PC-9 (cell line): Measurements from ENCODE around the gene KIF5A. TPM values are rescaled to one million over a fixed set of nuclear protein-coding genes. Genes with fewer than 3 reads are reported as not detected.
"Not testable (repeated sequence)": the region's sequence is repeated elsewhere in the genome, so short reads cannot be mapped to it uniquely, and the experiment has no call there.

Experiments used
- BruUV-seq: library from RNA; stranded (reverse); fragments of 400-500 nt; replicated peaks from 2 replicates; lab custom pipeline; 2021; lab: Mats Ljungman, UMichigan
- CTCF ChIA-PET: fragments of 300-600 bp; sonication (Branson Sonifier 250); formaldehyde crosslinking; loops from one replicate; lab custom pipeline; 2022; ENCODE audit warnings: antibody characterized with exemption; lab: Charles Lee
- POLR2A ChIA-PET: fragments of 300-600 bp; sonication (Branson Sonifier 250); formaldehyde crosslinking; loops from one replicate; lab custom pipeline; 2022; ENCODE audit warnings: antibody characterized with exemption; ENCODE audit not compliant: unreplicated experiment; lab: Charles Lee
- DNase-seq, 2 experiments: peaks; one replicate each; pipeline versions ENCODE4 v3.0.0 to v3.0.0-alpha.2; 2015 to 2022; ENCODE audit warnings: mixed read lengths in 1 of 2
- H2AFZ ChIP-seq: fragments of 200-600 bp; sonication (generic); 2 replicates; pipeline ENCODE4 v1.8.1; 2017; ENCODE audit warnings: antibody characterized with exemption
- H3F3A ChIP-seq: fragments of 200-600 bp; sonication (generic); 2 replicates; pipeline ENCODE4 v1.8.1; 2017; ENCODE audit warnings: antibody characterized with exemption, mild to moderate bottlenecking, low read depth; ENCODE audit not compliant: insufficient read depth
- H3K27ac ChIP-seq: fragments of 200-600 bp; sonication (generic); 2 replicates; pipeline ENCODE4 v1.6.1; 2016; ENCODE audit warnings: mixed run types
- H3K27me3 ChIP-seq: fragments of 200-600 bp; sonication (generic); 2 replicates; pipeline ENCODE4 v1.6.1; 2016; ENCODE audit warnings: low read depth, mixed run types; ENCODE audit not compliant: insufficient read depth
- H3K36me3 ChIP-seq: fragments of 200-600 bp; sonication (generic); 2 replicates; pipeline ENCODE4 v1.6.1; 2016; ENCODE audit warnings: low read depth, mixed run types
- H3K4me1 ChIP-seq: fragments of 200-600 bp; sonication (generic); replicated peaks from 2 replicates; pipeline ENCODE4 v1.6.1; 2016; ENCODE audit warnings: mixed run types; ENCODE audit not compliant: insufficient read depth
- H3K4me2 ChIP-seq: fragments of 200-600 bp; sonication (generic); 2 replicates; pipeline ENCODE4 v1.6.1; 2017; ENCODE audit warnings: mixed run types
- H3K4me3 ChIP-seq: fragments of 200-600 bp; sonication (generic); 2 replicates; pipeline ENCODE4 v1.6.1; 2016; ENCODE audit warnings: mixed run types
- H3K79me2 ChIP-seq: fragments of 200-600 bp; sonication (generic); 2 replicates; pipeline ENCODE4 v1.6.1; 2017; ENCODE audit warnings: low read depth, mixed run types
- H3K9me2 ChIP-seq: fragments of 200-600 bp; sonication (generic); 2 replicates; pipeline ENCODE4 v1.8.1; 2017; ENCODE audit warnings: mild to moderate bottlenecking; ENCODE audit not compliant: insufficient read depth
- H3K9me3 ChIP-seq: fragments of 200-600 bp; sonication (generic); 2 replicates; pipeline ENCODE4 v1.8.1; 2016; ENCODE audit warnings: low read depth; ENCODE audit not compliant: insufficient read depth
- H4K20me1 ChIP-seq: fragments of 200-600 bp; sonication (generic); 2 replicates; pipeline ENCODE4 v1.8.1; 2017; ENCODE audit not compliant: insufficient read depth
- EZH2 ChIP-seq: fragments of 200-600 bp; sonication (generic); IDR thresholded peaks from 2 replicates; pipeline ENCODE4 v1.8.0; 2017; ENCODE audit warnings: antibody characterized with exemption, low read depth
- intact Hi-C: fragments of 100-400 bp; cut with micrococcal nuclease; formaldehyde crosslinking; loops from one replicate; pipeline ENCODE4 v1.10.0; 2022; ENCODE audit not compliant: unreplicated experiment
- total RNA-seq: library from RNA; stranded (reverse); gene quantifications from 2 replicates; pipeline ENCODE4 v1.2.3, GENCODE V29; 2021
- TF ChIP-seq, protein P1 (sequence below): fragments of 200-600 bp; sonication (generic); conservative IDR thresholded peaks from 2 replicates; pipeline ENCODE4 v1.6.1; 2017; ENCODE audit warnings: mixed run types, antibody characterized with exemption, mild to moderate bottlenecking, moderate library complexity

Gene KIF5A
- total RNA-seq, 1 experiment from 2014 or later: 0.07 TPM

GRCh38 chr12:57513266-57513665, 36.6 kb upstream of the KIF5A start:
- Histone ChIP-seq H3K4me1 (peaks cover 4% of the 10 kb centered on the region), H3K4me2 (no peak overlapping the region), H2AFZ (no peak overlapping the region), H4K20me1 (peaks cover 86% of the 10 kb centered on the region), H3K27me3 (no peaks in the 10 kb centered on the region), H3K79me2 (peaks cover 20% of the 10 kb centered on the region), H3K9me3 (no peaks in the 10 kb centered on the region), H3K4me3 (no peak overlapping the region), H3K9me2 (no peaks in the 10 kb centered on the region), H3K27ac (no peak overlapping the region), H3F3A (peaks cover 83% of the 10 kb centered on the region), H3K36me3 (peaks cover 63% of the 10 kb centered on the region)
- BruUV-seq: no TSS peak
- intact Hi-C loops: no loop called here
- TF ChIP-seq, protein P1, sequence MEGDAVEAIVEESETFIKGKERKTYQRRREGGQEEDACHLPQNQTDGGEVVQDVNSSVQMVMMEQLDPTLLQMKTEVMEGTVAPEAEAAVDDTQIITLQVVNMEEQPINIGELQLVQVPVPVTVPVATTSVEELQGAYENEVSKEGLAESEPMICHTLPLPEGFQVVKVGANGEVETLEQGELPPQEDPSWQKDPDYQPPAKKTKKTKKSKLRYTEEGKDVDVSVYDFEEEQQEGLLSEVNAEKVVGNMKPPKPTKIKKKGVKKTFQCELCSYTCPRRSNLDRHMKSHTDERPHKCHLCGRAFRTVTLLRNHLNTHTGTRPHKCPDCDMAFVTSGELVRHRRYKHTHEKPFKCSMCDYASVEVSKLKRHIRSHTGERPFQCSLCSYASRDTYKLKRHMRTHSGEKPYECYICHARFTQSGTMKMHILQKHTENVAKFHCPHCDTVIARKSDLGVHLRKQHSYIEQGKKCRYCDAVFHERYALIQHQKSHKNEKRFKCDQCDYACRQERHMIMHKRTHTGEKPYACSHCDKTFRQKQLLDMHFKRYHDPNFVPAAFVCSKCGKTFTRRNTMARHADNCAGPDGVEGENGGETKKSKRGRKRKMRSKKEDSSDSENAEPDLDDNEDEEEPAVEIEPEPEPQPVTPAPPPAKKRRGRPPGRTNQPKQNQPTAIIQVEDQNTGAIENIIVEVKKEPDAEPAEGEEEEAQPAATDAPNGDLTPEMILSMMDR: no peak
- TF ChIP-seq EZH2: no peak
- POLR2A ChIA-PET: interaction anchor here (0.7 kb wide), 1 partner anchor 1512 kb away, joined by 4 read pairs; no protein-coding TSS in a partner anchor
- CTCF ChIA-PET: no interaction called here
- DNase-seq: no peak

GRCh38 chr12:57513677-57514076, 36.2 kb upstream of the KIF5A start:
- H3K27ac ChIP-seq, H3K4me1 ChIP-seq, H3K4me3 ChIP-seq, H3K4me2 ChIP-seq, H3K27me3 ChIP-seq, H3K9me2 ChIP-seq, H3K9me3 ChIP-seq, BruUV-seq, intact Hi-C loops, DNase-seq, H2AFZ ChIP-seq: not testable (repeated sequence)
- ChIA-PET CTCF (interaction anchor here (0.6 kb wide), 1 partner anchor 272 kb away, joined by 4 read pairs; no protein-coding TSS in a partner anchor), POLR2A (interaction anchor here (0.7 kb wide), 1 partner anchor 1511 kb away, joined by 4 read pairs; no protein-coding TSS in a partner anchor)
- H3F3A ChIP-seq: peaks cover 84% of the 10 kb centered on the region
- peaks cover 24% of the 10 kb centered on the region for H3K79me2 ChIP-seq
- peaks cover 86% of the 10 kb centered on the region for H4K20me1 ChIP-seq
- peaks cover 67% of the 10 kb centered on the region for H3K36me3 ChIP-seq

GRCh38 chr12:57514246-57514645, 35.6 kb upstream of the KIF5A start:
- H3K9me3 ChIP-seq, H3K27ac ChIP-seq, H3K4me3 ChIP-seq, intact Hi-C loops, H2AFZ ChIP-seq, BruUV-seq, H3K4me2 ChIP-seq, H3K27me3 ChIP-seq, DNase-seq, H3K9me2 ChIP-seq: not testable (repeated sequence)
- POLR2A ChIA-PET: interaction anchor here (0.5 to 0.7 kb wide), 2 partner anchors 12 to 1511 kb away, joined by 4 to 7 read pairs; no protein-coding TSS in a partner anchor
- H3K4me1 ChIP-seq: peaks cover 12% of the 10 kb centered on the region
- peaks cover 30% of the 10 kb centered on the region for H3K79me2 ChIP-seq
- H4K20me1 ChIP-seq: peaks cover 86% of the 10 kb centered on the region
- peaks cover 73% of the 10 kb centered on the region for H3K36me3 ChIP-seq
- CTCF ChIA-PET: interaction anchor here (0.6 kb wide), 1 partner anchor 272 kb away, joined by 4 read pairs; no protein-coding TSS in a partner anchor
- H3F3A ChIP-seq: peaks cover 79% of the 10 kb centered on the region

GRCh38 chr12:57514720-57515407, 35.0 kb upstream of the KIF5A start:
- Histone ChIP-seq H3K4me3 (no peak overlapping the region), H3K4me1 (peaks cover 12% of the 10 kb centered on the region), H3K4me2 (no peak overlapping the region), H2AFZ (no peak overlapping the region), H3K9me2 (no peaks in the 10 kb centered on the region), H3K79me2 (peaks cover 36% of the 10 kb centered on the region), H3K9me3 (no peaks in the 10 kb centered on the region), H3K27ac (no peak overlapping the region), H3K27me3 (no peaks in the 10 kb centered on the region), H4K20me1 (peaks cover 86% of the 10 kb centered on the region), H3K36me3 (peaks cover 78% of the 10 kb centered on the region), H3F3A (peaks cover 82% of the 10 kb centered on the region)
- intact Hi-C loops: no loop called here
- ChIA-PET POLR2A (interaction anchor here (0.6 kb wide), 1 partner anchor 266 kb away, joined by 4 read pairs; no protein-coding TSS in a partner anchor), CTCF (no interaction called here)
- no peak for DNase-seq
- TF ChIP-seq EZH2: no peak
- TF ChIP-seq, protein P1: no peak
- no TSS peak for BruUV-seq
